Body of pancreas (tissue), 4 donors: ENCODE results near the gene MEOX1.

ENCODE experiments used
- CTCF ChIP-seq, 7 experiments: fragments of 450-650 bp in 4 of 7; fragments of 200-600 bp in 3 of 7; sonication (generic) in 3 of 7; IDR thresholded peaks; one replicate each; pipeline ENCODE4 v1.5.1; 2016 to 2019; ENCODE audit warnings: antibody characterized with exemption in 7 of 7
- POLR2A ChIP-seq, 3 donors: fragments of 450-650 bp; IDR thresholded peaks; one replicate each; pipeline ENCODE4 v1.6.1; 2016; ENCODE audit warnings: antibody characterized with exemption in 3 of 3, mild to moderate bottlenecking in 2 of 3

- no peak for TF ChIP-seq CTCF (IDR thresholded peaks at IDR 0.05)
- no peak for TF ChIP-seq POLR2A (IDR thresholded peaks at IDR 0.05)
Observed at GRCh38 chr17:43665084-43665936, 3.6 kb upstream of the MEOX1 start.
